Thyroid gland (tissue), 4 donors: ENCODE data around the gene ZNF346.

Experiments used
- CTCF ChIP-seq, 6 experiments: fragments of 200-600 bp in 3 of 6; fragments of 450-650 bp in 3 of 6; sonication (generic) in 3 of 6; IDR thresholded peaks; one replicate each; pipeline ENCODE4 v1.5.1; 2016 to 2019; ENCODE audit warnings: antibody characterized with exemption in 6 of 6, mild to moderate bottlenecking in 2 of 6, inconsistent platforms in 1 of 6, moderate library complexity in 1 of 6
- POLR2A ChIP-seq, 2 donors: fragments of 450-650 bp; IDR thresholded peaks; one replicate each; pipeline ENCODE4 v1.6.1; 2017; ENCODE audit warnings: antibody characterized with exemption in 2 of 2, mild to moderate bottlenecking in 2 of 2, moderate library complexity in 1 of 2

DNA sequence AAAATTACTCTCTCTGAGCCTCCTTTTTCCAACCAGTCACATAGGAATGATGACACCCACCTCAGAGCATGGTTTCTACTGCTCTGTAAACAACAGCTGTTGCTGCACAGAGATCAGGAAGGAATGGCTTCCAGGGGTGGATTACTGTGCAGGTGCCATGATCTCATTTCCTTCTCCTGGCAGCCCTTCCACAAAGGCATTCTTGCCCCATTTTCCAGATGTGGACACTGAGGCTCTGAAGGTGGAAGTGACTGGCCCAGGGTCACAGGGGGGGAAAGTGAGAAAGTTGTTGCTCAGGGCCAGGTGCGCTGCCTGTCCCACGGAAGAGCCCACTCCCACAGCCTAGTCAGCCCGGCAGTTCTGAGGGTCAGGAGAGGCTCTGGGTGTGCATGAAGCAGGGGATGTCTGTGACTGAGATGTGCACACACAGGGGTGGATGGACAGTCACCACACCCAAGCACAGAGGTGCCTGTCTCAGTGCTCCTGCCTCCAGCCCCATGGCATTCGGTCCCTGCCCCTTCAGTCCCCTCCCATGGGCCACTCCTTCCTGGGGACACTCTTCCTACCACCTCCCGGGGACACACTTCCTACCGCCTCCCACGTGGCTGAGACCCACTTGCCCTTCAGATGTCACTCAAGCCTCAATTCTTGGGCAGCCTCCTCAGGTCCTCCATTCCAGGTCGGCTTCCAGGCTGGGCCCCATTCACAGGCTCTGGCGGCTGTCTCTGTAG, 81.2 kb downstream of the ZNF346 start:
- TF ChIP-seq CTCF (IDR thresholded peaks at IDR 0.05) = no peak
- TF ChIP-seq POLR2A (IDR thresholded peaks at IDR 0.05) = no peak
